GM18907 (cell line): ENCODE data around the gene OR5B21.

ENCODE experiments used
- ATAC-seq: cut with Tn5 transposase; IDR thresholded peaks from one replicate; pipeline ENCODE4 v1.9.1; 2021; ENCODE audit warnings: mild to moderate bottlenecking, moderate library complexity; ENCODE audit not compliant: unreplicated experiment

The OR5B21 gene

GRCh38 chr11:58508005-58508404 is at the start of gene OR5B21:
Gene OR5B21, minus strand, starts transcription at chr11:58508105. Its CDS starts 0 bp downstream, at chr11:58508105.
- no peak for ATAC-seq

- ATAC-seq = no peak
Measured at GRCh38 chr11:58549644-58550043, 41.7 kb upstream of the OR5B21 start.

GRCh38 chr11:58546841-58547240 is 38.9 kb upstream of the OR5B21 start:
- no peak for ATAC-seq

GRCh38 chr11:58531865-58532341 is 24.0 kb upstream of the OR5B21 start:
- no peak for ATAC-seq

- no peak for ATAC-seq
Measured at GRCh38 chr11:58530236-58530635, 22.3 kb upstream of the OR5B21 start.

- no peak for ATAC-seq
Measured at GRCh38 chr11:58527429-58527828, 19.5 kb upstream of the OR5B21 start.

- ATAC-seq = no peak
Measured at GRCh38 chr11:58526721-58527120, 18.8 kb upstream of the OR5B21 start.

- ATAC-seq = peak; percentile 93
Measured at GRCh38 chr11:58525037-58525614, 17.2 kb upstream of the OR5B21 start.

GRCh38 chr11:58524232-58525036 is 16.5 kb upstream of the OR5B21 start:
- ATAC-seq = peak; percentile 38

- peak; percentile 78 for ATAC-seq
Measured at GRCh38 chr11:58513747-58514367, 6.0 kb upstream of the OR5B21 start.

GRCh38 chr11:58511636-58512035 is 3.7 kb upstream of the OR5B21 start:
- no peak for ATAC-seq

GRCh38 chr11:58509748-58510147 is 1.8 kb upstream of the OR5B21 start:
- ATAC-seq = no peak

- no peak for ATAC-seq
Measured at GRCh38 chr11:58508814-58509213, 909 bp upstream of the OR5B21 start.

GRCh38 chr11:58507355-58507754 is 550 bp downstream of the OR5B21 start:
- no peak for ATAC-seq

GRCh38 chr11:58506935-58507334 is 970 bp downstream of the OR5B21 start:
- ATAC-seq = no peak

GRCh38 chr11:58505849-58506248 is 2.1 kb downstream of the OR5B21 start:
- no peak for ATAC-seq

- ATAC-seq = no peak
Measured at GRCh38 chr11:58504232-58504631, 3.7 kb downstream of the OR5B21 start.

GRCh38 chr11:58503361-58503856 is 4.5 kb downstream of the OR5B21 start:
- peak; percentile 97 for ATAC-seq

- no peak for ATAC-seq
Measured at GRCh38 chr11:58502004-58502403, 5.9 kb downstream of the OR5B21 start.

GRCh38 chr11:58498464-58498863 is 9.4 kb downstream of the OR5B21 start:
- ATAC-seq = no peak

GRCh38 chr11:58497951-58498350 is 10.0 kb downstream of the OR5B21 start:
- ATAC-seq = no peak

- peak; percentile 56 for ATAC-seq
Measured at GRCh38 chr11:58495906-58496305, 12.0 kb downstream of the OR5B21 start.
